PC-9 (cell line): ENCODE measurements around the gene GGN.

ENCODE experiments used
- EZH2 ChIP-seq: fragments of 200-600 bp; sonication (generic); IDR thresholded peaks from 2 replicates; pipeline ENCODE4 v1.8.0; 2017; ENCODE audit warnings: antibody characterized with exemption, low read depth
- TF ChIP-seq, protein P1 (sequence below): fragments of 200-600 bp; sonication (generic); conservative IDR thresholded peaks from 2 replicates; pipeline ENCODE4 v1.6.1; 2017; ENCODE audit warnings: mixed run types, antibody characterized with exemption, mild to moderate bottlenecking, moderate library complexity

DNA sequence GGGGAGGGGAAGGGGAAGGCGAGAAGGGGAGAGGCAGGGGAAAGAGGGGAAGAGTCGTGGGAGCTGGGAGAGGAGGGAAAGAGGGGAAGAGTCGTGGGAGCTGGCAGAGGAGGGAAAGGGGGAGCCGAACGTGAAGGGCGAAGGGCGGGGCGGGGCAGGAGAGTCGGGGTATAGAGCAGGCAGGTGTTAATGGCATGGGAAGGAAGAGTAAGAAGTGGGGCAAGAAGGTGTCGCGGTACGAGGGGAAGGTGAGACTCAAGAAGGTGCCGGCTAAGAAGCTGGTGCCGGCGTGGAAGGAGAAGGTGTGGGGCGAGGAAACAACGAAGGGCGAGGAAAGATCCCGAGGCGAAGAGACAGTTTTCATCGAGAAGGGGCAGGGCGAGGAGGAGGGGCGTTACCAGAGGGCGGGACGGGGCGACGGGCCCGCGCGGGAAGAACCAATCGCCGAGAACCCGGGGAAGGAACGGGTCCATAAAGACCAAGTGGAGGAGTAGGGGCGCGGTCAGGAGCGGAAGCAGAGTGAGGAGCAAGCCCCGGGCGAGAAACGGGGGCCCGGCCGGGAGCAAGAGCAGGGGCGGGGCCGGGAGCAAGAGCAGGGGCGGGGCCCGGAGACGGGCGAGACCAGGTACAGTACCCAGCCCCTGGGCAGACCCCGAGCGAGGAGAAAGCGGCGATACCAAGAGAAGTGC is 51.7 kb downstream of the GGN start:
- TF ChIP-seq EZH2 = no peak
- TF ChIP-seq, protein P1, sequence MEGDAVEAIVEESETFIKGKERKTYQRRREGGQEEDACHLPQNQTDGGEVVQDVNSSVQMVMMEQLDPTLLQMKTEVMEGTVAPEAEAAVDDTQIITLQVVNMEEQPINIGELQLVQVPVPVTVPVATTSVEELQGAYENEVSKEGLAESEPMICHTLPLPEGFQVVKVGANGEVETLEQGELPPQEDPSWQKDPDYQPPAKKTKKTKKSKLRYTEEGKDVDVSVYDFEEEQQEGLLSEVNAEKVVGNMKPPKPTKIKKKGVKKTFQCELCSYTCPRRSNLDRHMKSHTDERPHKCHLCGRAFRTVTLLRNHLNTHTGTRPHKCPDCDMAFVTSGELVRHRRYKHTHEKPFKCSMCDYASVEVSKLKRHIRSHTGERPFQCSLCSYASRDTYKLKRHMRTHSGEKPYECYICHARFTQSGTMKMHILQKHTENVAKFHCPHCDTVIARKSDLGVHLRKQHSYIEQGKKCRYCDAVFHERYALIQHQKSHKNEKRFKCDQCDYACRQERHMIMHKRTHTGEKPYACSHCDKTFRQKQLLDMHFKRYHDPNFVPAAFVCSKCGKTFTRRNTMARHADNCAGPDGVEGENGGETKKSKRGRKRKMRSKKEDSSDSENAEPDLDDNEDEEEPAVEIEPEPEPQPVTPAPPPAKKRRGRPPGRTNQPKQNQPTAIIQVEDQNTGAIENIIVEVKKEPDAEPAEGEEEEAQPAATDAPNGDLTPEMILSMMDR = no peak
